Kidney epithelial cell (primary cell): Measurements from ENCODE around the gene SNX8. TPM values are rescaled to one million over a fixed set of nuclear protein-coding genes. Genes with fewer than 3 reads are reported as not detected.

Source experiments
- DNase-seq: peaks from one replicate; pipeline ENCODE4 v3.0.0-alpha.2; 2010; ENCODE audit warnings: low read depth
- H3K27me3 ChIP-seq: 2 replicates; pipeline ENCODE4 v1.6.0; 2011; ENCODE audit warnings: low read length; ENCODE audit not compliant: control insufficient read depth, insufficient read depth
- H3K36me3 ChIP-seq: 2 replicates; pipeline ENCODE4 v1.5.1; 2011; ENCODE audit warnings: low read length; ENCODE audit not compliant: control insufficient read depth, insufficient read depth
- H3K4me3 ChIP-seq: 2 replicates; pipeline ENCODE4 v1.5.1; 2011; ENCODE audit warnings: low read depth, mild to moderate bottlenecking, control low read depth, low read length
- total RNA-seq: library from RNA; depleted of rRNA; stranded (reverse); fragments of >200 nt; gene quantifications from 2 replicates; pipeline ENCODE4 v1.2.3, GENCODE V29; 2015
- TF ChIP-seq, protein P1 (sequence below): IDR thresholded peaks from 2 replicates; pipeline ENCODE4 v1.5.1; 2011; ENCODE audit warnings: mild to moderate bottlenecking, moderate library complexity, low read length, control low read depth, inconsistent platforms; ENCODE audit not compliant: insufficient read depth, poor library complexity, severe bottlenecking

Gene SNX8
- total RNA-seq, 1 donor from 2014 or later, result 47.7 TPM

DNA sequence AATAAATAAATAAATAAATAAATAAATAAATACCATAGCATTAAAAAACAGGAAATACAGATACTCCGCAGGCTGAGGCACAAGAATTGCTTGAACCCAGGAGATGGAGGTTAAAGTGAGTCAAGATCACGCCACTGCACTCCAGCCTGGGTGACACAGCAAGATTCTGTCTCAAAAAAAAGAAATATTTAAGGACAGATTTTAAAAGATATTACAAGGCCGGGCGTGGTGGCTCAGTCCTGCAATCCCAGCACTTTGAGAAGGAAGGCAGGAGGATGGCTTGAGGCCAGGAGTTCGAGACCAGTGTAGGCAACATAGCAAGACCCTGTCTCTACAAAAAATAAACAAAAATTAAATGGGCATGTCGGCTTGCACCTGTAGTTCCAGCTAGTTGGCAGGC lies 17.5 kb upstream of the SNX8 start:
- Histone ChIP-seq H3K36me3 (no peaks in the 10 kb centered on the region), H3K4me3 (no peak overlapping the region), H3K27me3 (no peaks in the 10 kb centered on the region)
- no peak for DNase-seq
- TF ChIP-seq, protein P1, sequence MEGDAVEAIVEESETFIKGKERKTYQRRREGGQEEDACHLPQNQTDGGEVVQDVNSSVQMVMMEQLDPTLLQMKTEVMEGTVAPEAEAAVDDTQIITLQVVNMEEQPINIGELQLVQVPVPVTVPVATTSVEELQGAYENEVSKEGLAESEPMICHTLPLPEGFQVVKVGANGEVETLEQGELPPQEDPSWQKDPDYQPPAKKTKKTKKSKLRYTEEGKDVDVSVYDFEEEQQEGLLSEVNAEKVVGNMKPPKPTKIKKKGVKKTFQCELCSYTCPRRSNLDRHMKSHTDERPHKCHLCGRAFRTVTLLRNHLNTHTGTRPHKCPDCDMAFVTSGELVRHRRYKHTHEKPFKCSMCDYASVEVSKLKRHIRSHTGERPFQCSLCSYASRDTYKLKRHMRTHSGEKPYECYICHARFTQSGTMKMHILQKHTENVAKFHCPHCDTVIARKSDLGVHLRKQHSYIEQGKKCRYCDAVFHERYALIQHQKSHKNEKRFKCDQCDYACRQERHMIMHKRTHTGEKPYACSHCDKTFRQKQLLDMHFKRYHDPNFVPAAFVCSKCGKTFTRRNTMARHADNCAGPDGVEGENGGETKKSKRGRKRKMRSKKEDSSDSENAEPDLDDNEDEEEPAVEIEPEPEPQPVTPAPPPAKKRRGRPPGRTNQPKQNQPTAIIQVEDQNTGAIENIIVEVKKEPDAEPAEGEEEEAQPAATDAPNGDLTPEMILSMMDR, result no peak

DNA sequence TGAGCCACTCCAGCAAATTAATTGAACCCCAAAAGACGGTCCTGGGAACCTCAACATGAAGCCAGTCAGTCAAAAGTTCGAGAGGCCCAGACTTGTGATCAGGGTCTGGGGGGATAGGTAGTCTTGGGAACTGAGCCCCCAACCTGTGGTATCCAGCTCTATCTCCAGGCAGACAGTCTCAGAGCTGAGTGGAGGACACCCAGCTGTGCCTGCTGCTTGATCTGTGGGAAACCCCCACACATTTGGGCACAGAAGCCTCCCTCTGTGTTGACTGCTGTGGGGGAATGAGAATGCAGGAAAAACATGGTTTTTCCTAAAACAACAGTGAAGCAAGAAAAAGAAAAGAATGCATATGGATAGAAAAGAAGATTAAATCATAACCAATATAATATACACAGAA lies 16.3 kb upstream of the SNX8 start:
- TF ChIP-seq, protein P1, result no peak
- Histone ChIP-seq H3K4me3 (no peak overlapping the region), H3K27me3 (no peaks in the 10 kb centered on the region), H3K36me3 (no peaks in the 10 kb centered on the region)
- no peak for DNase-seq

DNA sequence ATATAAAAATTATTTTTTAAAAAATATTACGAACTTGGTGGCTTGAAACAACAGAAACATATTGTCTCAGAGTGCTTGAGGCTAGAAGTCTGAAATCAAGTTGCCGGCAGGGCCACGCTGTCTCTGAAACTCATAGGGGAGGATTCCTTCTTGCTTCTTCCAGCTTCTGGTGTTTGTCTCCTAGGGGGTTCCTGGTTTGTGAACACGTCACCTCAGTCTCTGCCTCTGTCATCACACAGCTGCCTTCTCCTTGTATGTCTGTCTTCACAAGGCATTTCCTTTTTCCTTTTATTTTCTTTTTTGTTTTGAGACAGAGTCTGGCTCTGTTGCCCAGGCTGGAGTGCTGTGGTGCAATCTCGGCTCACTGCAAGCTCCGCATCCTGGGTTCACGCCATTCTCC lies 12.7 kb upstream of the SNX8 start:
- H3K36me3 ChIP-seq, result no peaks in the 10 kb centered on the region
- no peak for DNase-seq
- no peak overlapping the region for H3K4me3 ChIP-seq
- TF ChIP-seq, protein P1, result no peak
- no peaks in the 10 kb centered on the region for H3K27me3 ChIP-seq

DNA sequence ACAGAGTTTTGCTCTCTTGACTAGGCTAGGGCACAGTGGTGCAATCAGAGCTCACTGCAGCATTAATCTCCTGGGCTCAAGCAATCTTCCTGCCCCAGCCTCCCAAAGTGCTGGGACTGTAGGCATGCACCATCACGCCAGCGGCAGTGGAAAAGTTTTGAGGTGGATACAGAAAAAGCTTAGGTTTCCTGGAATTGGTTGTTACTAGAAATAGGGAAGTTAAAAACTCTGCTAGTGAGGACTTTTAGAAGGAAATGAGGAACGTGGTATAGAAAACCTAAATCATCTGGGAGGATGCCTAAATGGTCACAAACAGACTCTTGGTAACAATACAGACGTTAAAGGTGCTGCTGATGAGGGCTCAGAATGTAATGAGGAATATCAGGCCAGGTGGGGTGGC lies 10.9 kb upstream of the SNX8 start:
- TF ChIP-seq, protein P1, result no peak
- Histone ChIP-seq H3K4me3 (no peak overlapping the region), H3K27me3 (no peaks in the 10 kb centered on the region), H3K36me3 (no peaks in the 10 kb centered on the region)
- DNase-seq, result no peak

DNA sequence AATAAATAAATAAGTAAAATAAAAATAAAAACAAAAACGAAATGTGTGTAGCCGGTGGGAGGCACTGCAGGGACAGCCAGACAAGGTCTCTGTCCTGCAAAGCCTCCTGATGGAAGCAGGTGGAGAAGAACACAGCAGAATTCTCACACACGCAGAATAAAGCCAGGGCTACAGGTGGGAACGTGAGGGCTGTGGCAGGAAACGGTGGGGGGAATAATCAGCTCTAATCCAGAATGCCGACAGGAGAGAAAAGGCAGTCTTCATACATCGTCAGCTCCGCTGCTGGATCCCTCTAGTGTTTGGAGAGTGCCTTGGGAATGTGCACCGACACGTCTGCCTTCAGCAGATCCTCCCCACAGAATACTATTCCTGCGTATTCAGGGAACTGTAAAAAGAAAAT lies 6.8 kb upstream of the SNX8 start:
- TF ChIP-seq, protein P1, result peak; percentile 23
- Histone ChIP-seq H3K36me3 (no peaks in the 10 kb centered on the region), H3K4me3 (no peak overlapping the region), H3K27me3 (no peaks in the 10 kb centered on the region)
- DNase-seq, result no peak

DNA sequence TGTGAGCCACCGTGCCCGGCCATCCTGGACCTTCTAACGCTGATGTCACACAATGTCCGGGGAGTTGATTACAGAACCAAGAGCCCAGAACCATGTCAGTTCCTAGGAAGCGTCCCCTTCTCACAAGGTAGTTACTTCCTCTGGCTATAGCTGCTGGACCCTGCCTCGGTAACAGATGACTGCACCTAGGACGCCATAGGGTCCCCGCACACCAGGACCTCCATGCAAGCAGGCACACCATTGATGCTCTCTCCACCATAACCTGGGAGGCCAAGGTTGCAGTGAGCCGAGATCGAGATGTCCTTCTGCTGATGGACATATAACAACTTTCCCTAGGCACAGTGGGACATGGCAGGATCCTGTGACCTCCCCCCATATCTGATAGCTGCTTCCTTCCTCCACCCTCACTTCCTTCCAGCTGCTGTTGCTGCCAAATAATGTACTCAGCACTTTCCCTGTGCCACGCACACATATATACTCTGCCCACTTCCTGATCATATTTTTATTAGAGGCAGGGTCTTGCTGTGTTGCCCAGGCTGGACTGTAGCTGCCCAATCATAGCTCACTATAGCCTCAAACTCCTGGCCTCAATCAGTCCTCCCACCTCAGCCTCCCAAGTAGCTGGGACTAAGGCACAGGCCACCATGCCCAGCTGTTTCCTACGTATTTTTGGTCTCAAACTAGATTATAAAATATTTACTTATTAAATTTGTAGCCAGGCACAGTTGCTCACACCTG lies 3.5 kb upstream of the SNX8 start:
- H3K4me3 ChIP-seq, result no peak overlapping the region

More for the DNA sequence above, 3.5 kb upstream of the SNX8 start:
- no peak for DNase-seq
- TF ChIP-seq, protein P1, result no peak
- no peaks in the 10 kb centered on the region for H3K27me3 ChIP-seq
- H3K36me3 ChIP-seq, result no peaks in the 10 kb centered on the region
